ENCODE results near the gene BANP.
"Not testable (repeated sequence)": the region's sequence is repeated elsewhere in the genome, so short reads cannot be mapped to it uniquely, and the experiment has no call there.

The BANP gene

DNA sequence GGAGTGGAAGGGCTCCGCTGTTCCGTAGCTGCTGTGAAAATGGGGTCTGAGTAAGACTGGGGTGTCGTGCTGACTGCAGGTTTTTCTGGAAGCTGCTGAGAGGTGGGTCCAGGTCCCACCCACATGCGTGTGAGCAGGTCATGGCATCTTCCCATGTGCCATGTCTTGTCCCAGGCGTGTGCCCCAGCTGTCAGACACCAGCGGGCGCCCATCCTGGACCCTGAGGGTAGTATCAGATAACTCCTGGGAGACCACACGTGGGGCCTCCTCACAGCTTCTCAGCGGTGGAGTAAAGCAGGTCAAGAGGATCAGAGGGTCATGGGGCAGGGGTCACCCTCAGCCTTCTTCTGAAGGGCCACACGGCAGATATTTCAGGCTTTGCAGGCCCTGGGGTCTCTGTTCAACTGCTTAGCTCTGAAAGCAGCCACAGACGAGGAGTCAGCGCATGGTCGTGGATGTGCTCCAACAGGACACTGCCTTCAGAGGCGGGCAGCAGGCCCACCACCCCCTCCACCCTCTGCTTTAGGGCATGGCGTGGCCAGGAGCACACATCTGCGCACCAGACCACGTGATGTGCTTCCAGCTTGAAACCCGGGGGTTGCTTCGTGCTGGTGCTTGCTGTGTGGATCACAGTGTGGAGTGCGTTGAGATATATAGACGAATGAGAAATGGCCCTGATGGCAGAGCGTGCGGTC, 68.7 kb downstream of the BANP start (continued):
- TF ChIP-seq, protein P1, sequence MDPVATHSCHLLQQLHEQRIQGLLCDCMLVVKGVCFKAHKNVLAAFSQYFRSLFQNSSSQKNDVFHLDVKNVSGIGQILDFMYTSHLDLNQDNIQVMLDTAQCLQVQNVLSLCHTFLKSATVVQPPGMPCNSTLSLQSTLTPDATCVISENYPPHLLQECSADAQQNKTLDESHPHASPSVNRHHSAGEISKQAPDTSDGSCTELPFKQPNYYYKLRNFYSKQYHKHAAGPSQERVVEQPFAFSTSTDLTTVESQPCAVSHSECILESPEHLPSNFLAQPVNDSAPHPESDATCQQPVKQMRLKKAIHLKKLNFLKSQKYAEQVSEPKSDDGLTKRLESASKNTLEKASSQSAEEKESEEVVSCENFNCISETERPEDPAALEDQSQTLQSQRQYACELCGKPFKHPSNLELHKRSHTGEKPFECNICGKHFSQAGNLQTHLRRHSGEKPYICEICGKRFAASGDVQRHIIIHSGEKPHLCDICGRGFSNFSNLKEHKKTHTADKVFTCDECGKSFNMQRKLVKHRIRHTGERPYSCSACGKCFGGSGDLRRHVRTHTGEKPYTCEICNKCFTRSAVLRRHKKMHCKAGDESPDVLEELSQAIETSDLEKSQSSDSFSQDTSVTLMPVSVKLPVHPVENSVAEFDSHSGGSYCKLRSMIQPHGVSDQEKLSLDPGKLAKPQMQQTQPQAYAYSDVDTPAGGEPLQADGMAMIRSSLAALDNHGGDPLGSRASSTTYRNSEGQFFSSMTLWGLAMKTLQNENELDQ (tag by site-specific recombination; IDR thresholded peaks at IDR 0.05; ENCODE audit: low read depth), result no peak
- TF ChIP-seq ZBTB20 (tag by site-specific recombination; IDR thresholded peaks at IDR 0.05) (no peak), ZNF473 (tag by site-specific recombination; IDR thresholded peaks at IDR 0.05) (no peak), ZNF777 (tag by site-specific recombination; IDR thresholded peaks at IDR 0.05; ENCODE audit: borderline replicate concordance) (no peak), ZNF24 (tag by site-specific recombination; IDR thresholded peaks at IDR 0.05) (no peak), ZNF157 (tag by site-specific recombination; IDR thresholded peaks at IDR 0.05) (no peak), ZNF37A (tag by site-specific recombination; IDR thresholded peaks at IDR 0.05) (no peak), ZNF292 (tag by site-specific recombination; IDR thresholded peaks at IDR 0.05; ENCODE audit: borderline replicate concordance, low read depth) (no peak)
- TF ChIP-seq, protein P2, sequence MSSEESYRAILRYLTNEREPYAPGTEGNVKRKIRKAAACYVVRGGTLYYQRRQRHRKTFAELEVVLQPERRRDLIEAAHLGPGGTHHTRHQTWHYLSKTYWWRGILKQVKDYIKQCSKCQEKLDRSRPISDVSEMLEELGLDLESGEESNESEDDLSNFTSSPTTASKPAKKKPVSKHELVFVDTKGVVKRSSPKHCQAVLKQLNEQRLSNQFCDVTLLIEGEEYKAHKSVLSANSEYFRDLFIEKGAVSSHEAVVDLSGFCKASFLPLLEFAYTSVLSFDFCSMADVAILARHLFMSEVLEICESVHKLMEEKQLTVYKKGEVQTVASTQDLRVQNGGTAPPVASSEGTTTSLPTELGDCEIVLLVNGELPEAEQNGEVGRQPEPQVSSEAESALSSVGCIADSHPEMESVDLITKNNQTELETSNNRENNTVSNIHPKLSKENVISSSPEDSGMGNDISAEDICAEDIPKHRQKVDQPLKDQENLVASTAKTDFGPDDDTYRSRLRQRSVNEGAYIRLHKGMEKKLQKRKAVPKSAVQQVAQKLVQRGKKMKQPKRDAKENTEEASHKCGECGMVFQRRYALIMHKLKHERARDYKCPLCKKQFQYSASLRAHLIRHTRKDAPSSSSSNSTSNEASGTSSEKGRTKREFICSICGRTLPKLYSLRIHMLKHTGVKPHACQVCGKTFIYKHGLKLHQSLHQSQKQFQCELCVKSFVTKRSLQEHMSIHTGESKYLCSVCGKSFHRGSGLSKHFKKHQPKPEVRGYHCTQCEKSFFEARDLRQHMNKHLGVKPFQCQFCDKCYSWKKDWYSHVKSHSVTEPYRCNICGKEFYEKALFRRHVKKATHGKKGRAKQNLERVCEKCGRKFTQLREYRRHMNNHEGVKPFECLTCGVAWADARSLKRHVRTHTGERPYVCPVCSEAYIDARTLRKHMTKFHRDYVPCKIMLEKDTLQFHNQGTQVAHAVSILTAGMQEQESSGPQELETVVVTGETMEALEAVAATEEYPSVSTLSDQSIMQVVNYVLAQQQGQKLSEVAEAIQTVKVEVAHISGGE (tag by site-specific recombination; conservative IDR thresholded peaks at IDR 0.05; ENCODE audit: low read depth), result no peak

DNA sequence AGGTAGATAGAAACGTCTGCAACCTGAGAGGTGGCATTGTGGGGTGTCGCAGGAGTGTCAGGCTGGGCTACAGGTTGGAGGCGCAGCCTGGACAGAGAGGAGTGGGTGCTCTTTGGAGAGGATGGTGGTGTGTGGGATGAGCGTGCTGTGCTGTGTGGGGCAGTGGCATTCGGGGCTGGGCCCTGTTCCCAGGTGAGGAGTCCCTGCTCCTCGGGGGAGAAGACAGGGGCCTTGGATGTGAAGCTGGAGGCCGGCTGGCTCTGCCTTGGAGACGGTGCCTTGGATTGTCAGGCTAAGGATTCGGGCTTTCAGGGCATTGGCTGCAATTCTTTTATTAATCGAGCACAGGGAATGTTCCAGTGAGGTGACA, 69.3 kb downstream of the BANP start:
- no peaks in the 10 kb centered on the region for H3K4me1 ChIP-seq (ENCODE audit: control insufficient read depth, insufficient read depth, low read length)
- ChIA-PET POLR2A (no interaction called here), CTCF (no interaction called here)
- TF ChIP-seq KLF9 (tag by site-specific recombination; IDR thresholded peaks at IDR 0.05; ENCODE audit: low read depth) (no peak), ZNF157 (tag by site-specific recombination; IDR thresholded peaks at IDR 0.05) (no peak), YY1 (tag by site-specific recombination; IDR thresholded peaks at IDR 0.05) (no peak), ZNF354C (tag by site-specific recombination; IDR thresholded peaks at IDR 0.05; ENCODE audit: borderline replicate concordance, low read depth) (no peak), ZEB2 (tag by site-specific recombination; IDR thresholded peaks at IDR 0.05) (no peak), ZNF132 (tag by site-specific recombination; IDR thresholded peaks at IDR 0.05; ENCODE audit: borderline replicate concordance) (no peak), ZNF404 (tag by site-specific recombination; IDR thresholded peaks at IDR 0.05) (no peak), ZNF521 (tag by site-specific recombination; IDR thresholded peaks at IDR 0.05) (no peak), ZBTB20 (tag by site-specific recombination; IDR thresholded peaks at IDR 0.05) (no peak)
- TF ChIP-seq, protein P3, sequence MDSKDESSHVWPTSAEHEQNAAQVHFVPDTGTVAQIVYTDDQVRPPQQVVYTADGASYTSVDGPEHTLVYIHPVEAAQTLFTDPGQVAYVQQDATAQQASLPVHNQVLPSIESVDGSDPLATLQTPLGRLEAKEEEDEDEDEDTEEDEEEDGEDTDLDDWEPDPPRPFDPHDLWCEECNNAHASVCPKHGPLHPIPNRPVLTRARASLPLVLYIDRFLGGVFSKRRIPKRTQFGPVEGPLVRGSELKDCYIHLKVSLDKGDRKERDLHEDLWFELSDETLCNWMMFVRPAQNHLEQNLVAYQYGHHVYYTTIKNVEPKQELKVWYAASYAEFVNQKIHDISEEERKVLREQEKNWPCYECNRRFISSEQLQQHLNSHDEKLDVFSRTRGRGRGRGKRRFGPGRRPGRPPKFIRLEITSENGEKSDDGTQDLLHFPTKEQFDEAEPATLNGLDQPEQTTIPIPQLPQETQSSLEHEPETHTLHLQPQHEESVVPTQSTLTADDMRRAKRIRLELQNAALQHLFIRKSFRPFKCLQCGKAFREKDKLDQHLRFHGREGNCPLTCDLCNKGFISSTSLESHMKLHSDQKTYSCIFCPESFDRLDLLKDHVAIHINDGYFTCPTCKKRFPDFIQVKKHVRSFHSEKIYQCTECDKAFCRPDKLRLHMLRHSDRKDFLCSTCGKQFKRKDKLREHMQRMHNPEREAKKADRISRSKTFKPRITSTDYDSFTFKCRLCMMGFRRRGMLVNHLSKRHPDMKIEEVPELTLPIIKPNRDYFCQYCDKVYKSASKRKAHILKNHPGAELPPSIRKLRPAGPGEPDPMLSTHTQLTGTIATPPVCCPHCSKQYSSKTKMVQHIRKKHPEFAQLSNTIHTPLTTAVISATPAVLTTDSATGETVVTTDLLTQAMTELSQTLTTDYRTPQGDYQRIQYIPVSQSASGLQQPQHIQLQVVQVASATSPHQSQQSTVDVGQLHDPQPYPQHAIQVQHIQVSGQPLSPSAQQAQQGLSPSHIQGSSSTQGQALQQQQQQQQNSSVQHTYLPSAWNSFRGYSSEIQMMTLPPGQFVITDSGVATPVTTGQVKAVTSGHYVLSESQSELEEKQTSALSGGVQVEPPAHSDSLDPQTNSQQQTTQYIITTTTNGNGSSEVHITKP (tag by site-specific recombination; IDR thresholded peaks at IDR 0.05), result no peak
- TF ChIP-seq, protein P4, sequence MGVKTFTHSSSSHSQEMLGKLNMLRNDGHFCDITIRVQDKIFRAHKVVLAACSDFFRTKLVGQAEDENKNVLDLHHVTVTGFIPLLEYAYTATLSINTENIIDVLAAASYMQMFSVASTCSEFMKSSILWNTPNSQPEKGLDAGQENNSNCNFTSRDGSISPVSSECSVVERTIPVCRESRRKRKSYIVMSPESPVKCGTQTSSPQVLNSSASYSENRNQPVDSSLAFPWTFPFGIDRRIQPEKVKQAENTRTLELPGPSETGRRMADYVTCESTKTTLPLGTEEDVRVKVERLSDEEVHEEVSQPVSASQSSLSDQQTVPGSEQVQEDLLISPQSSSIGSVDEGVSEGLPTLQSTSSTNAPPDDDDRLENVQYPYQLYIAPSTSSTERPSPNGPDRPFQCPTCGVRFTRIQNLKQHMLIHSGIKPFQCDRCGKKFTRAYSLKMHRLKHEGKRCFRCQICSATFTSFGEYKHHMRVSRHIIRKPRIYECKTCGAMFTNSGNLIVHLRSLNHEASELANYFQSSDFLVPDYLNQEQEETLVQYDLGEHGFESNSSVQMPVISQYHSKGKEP (tag by site-specific recombination; IDR thresholded peaks at IDR 0.05), result no peak
- TF ChIP-seq, protein P5, sequence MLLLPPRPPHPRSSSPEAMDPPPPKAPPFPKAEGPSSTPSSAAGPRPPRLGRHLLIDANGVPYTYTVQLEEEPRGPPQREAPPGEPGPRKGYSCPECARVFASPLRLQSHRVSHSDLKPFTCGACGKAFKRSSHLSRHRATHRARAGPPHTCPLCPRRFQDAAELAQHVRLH (tag by site-specific recombination; IDR thresholded peaks at IDR 0.05), result no peak
- peaks cover 0 to 35% of the 10 kb centered on the region in 2 experiments; a peak in 1 of 3 replicates for H3K36me3 ChIP-seq (ENCODE audit: control insufficient read depth in 2 of 2, insufficient read depth in 1 of 2, low read length in 2 of 2)
- no peaks in the 10 kb centered on the region for H3K9me3 ChIP-seq (ENCODE audit: control insufficient read depth, insufficient read depth, low read depth, low read length)
- H3K4me3 ChIP-seq (ENCODE audit: low read depth, low read length), result no peak overlapping the region
- no peak overlapping the region for H3K27ac ChIP-seq (ENCODE audit: extremely low read depth, low read depth, low read length)

DNA sequence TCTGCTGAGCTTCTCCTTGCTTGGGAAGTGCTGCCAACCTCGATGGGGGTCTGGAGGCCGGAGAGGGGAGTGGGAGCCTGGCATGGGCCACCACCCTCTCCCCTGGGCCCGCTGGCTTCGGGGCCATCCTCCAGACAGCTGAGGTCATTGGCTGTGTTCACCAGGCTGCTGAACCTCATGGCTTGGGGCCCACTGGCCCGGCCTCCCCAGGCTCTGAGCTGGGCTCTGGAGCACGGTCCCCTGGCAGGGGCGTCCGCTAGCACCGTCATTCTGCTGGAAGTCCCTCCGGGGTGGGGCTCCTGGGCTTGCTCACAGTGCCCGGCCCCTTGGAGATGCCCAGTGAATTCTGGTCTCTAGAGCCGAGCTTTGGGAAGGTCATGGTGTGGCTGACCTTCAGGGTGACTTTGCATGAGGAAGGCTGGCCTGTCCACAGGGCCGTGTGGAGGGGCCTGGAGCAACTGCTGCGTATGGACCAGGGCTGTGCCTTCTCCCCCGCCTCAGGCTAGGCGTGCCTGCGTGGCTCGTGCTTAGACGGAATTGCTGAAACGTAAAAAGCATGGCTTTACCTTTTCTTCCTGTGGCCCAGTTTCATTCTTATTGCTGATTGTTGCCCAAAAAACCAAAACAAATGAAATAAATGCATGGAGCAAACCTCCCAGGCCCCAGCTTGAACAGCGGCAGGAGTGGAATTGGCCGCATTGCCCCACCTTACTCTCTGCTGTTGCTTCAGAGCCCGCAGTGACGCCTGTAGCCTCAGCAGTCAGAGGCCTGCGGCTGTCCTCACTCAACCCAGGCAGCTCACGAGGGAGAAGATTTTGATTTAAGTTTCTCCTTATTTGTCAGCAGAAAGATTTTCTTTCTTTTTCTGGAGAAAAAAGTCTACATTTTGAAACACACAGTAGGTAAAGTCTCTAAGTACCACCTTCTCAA, 70.1 kb downstream of the BANP start:
- H3K4me1 ChIP-seq (ENCODE audit: control insufficient read depth, insufficient read depth, low read length); H3K9me3 ChIP-seq (ENCODE audit: control insufficient read depth, insufficient read depth, low read depth, low read length); H3K27ac ChIP-seq (ENCODE audit: extremely low read depth, low read depth, low read length); CTCF ChIA-PET; POLR2A ChIA-PET; H3K4me3 ChIP-seq (ENCODE audit: low read depth, low read length): not testable (repeated sequence)
- peaks cover 0 to 38% of the 10 kb centered on the region in 2 experiments; a peak in 1 of 3 replicates for H3K36me3 ChIP-seq (ENCODE audit: control insufficient read depth in 2 of 2, insufficient read depth in 1 of 2, low read length in 2 of 2)
